H1 (cell line): ENCODE measurements around the gene MXRA7. TPM values are rescaled to one million over a fixed set of nuclear protein-coding genes. Genes with fewer than 3 reads are reported as not detected.

Experiments used
- POLR2A ChIP-seq, 2 experiments: IDR thresholded peaks; 1 replicate in 1 of 2; 2 replicates in 1 of 2; pipeline ENCODE4 v1.6.1; 2011; ENCODE audit warnings: low read depth in 2 of 2, low read length in 2 of 2, mild to moderate bottlenecking in 2 of 2; ENCODE audit errors: control extremely low read depth in 1 of 2
- TBP ChIP-seq: IDR thresholded peaks from 2 replicates; pipeline ENCODE4 v1.6.1; 2011; ENCODE audit warnings: low read depth, low read length, improper control_type of control experiment
- polyA plus RNA-seq, 7 experiments: library from polyadenylated mRNA; depleted of rRNA in 3 of 7; stranded (reverse) in 5 of 7; unstranded in 2 of 7; fragments of >200 nt in 5 of 7; fragments of 200-250 nt in 2 of 7; gene quantifications; 1 replicate in 5 of 7; 2 replicates in 1 of 7; 4 replicates in 1 of 7; pipeline versions ENCODE4 v1.2.1 to v1.2.3, GENCODE V29; 2011 to 2013; ENCODE audit warnings: missing spikeins in 2 of 7, mixed read lengths in 2 of 7
- total RNA-seq: library from RNA; stranded (reverse); fragmentation: NEBNext Ultra II Directional; extraction: Animal tissue kit (Norgen Biotek cat#: 25700); gene quantifications from 2 replicates; pipeline ENCODE4 v1.2.1, GENCODE V29; 2021
- TF ChIP-seq, protein P1 (sequence below): IDR thresholded peaks from 2 replicates; pipeline ENCODE4 v1.6.1; 2011; ENCODE audit warnings: low read depth, mild to moderate bottlenecking, low read length; ENCODE audit not compliant: insufficient read depth

Gene MXRA7
- total and polyA plus RNA-seq, 2 of the 8 experiments (the other 6 are each of a cell fraction or from before 2014, with no cell fraction given), result 17.8 to 26.6 TPM

DNA sequence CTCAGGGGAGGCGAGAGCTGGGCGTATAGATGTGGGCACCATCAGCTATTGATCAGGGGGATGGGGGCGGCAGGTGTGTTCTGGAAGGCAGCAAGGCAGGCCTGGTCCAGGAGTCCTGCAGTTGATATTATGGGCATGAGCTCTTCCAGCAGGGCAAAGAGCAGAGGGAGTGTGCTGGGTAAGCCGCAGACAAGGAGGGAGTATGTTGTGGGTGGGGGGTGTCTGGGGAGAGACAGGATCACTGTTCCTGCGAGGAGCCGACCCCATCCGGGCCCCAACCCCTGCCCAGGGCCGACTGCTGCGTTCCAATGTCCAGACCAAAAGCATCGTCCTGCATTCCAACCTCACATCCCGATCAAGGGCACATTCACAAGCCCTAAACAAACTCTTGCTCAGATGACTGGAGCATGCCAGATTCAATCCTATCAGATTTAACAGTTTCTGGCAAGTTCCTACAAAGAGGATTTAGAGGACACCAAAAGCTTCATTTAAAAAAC is 9.2 kb downstream of the MXRA7 start (continued):
- no peak for TF ChIP-seq POLR2A (IDR thresholded peaks at IDR 0.05; ENCODE audit: control extremely low read depth in 1 of 2, low read depth in 2 of 2, low read length in 2 of 2)
- no peak for TF ChIP-seq TBP
- TF ChIP-seq, protein P1, sequence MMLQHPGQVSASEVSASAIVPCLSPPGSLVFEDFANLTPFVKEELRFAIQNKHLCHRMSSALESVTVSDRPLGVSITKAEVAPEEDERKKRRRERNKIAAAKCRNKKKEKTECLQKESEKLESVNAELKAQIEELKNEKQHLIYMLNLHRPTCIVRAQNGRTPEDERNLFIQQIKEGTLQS, result no peak
